LNCaP clone FGC (cell line): ENCODE results near the gene NUP153.
"Not testable (repeated sequence)": the region's sequence is repeated elsewhere in the genome, so short reads cannot be mapped to it uniquely, and the experiment has no call there.

ENCODE experiments used
- DNase-seq: peaks from one replicate; pipeline ENCODE4 v3.0.0-alpha.2; 2011; ENCODE audit warnings: low read depth
- H3K4me3 ChIP-seq: 2 replicates; pipeline ENCODE4 v1.5.1; 2011; ENCODE audit warnings: mild to moderate bottlenecking, low read depth, low read length, control low read depth
- TF ChIP-seq, protein P1 (sequence below): IDR thresholded peaks from 2 replicates; pipeline ENCODE4 v1.5.1; 2012; ENCODE audit warnings: mild to moderate bottlenecking; ENCODE audit not compliant: control insufficient read depth, insufficient read depth; ENCODE audit errors: extremely low read depth

The NUP153 gene

DNA sequence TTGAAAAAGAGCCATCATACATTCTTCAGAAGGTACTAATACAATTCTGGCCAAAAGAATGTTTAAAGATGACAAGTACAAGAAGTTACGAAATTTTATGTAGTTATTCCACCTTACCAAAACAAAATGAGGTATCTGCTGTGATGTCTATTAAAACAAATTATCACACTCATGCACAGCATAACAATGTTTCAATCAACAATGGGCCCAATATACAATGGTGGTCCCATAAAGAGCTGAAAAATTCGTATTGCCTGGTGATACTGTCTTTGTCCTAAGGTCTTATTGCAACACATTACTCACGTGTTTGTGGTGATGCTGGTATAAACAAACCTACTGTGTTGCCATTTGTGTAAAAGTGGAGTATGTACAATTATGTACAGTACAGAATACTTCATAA is 3.6 kb upstream of the NUP153 start:
- no peak overlapping the region for H3K4me3 ChIP-seq
- TF ChIP-seq, protein P1, sequence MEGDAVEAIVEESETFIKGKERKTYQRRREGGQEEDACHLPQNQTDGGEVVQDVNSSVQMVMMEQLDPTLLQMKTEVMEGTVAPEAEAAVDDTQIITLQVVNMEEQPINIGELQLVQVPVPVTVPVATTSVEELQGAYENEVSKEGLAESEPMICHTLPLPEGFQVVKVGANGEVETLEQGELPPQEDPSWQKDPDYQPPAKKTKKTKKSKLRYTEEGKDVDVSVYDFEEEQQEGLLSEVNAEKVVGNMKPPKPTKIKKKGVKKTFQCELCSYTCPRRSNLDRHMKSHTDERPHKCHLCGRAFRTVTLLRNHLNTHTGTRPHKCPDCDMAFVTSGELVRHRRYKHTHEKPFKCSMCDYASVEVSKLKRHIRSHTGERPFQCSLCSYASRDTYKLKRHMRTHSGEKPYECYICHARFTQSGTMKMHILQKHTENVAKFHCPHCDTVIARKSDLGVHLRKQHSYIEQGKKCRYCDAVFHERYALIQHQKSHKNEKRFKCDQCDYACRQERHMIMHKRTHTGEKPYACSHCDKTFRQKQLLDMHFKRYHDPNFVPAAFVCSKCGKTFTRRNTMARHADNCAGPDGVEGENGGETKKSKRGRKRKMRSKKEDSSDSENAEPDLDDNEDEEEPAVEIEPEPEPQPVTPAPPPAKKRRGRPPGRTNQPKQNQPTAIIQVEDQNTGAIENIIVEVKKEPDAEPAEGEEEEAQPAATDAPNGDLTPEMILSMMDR, result no peak
- DNase-seq, result no peak

DNA sequence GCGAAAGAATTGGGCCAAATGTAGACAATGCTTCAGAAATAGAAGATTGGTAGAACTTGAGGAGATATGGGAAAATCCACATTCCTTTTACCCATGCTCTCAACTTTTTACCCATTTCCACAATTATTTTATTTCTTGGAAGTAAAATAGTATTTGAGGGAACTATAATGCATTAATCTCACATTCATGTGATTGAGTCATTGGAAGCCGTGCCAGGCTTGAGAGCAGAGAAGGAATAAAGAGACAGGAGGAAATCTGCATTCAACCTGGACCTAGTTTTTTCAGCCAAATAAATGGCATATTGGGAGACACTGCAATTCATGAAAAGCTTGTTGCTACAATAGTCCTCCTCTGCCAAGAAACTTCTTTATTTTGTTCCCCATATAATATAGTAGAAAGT is 2.8 kb upstream of the NUP153 start:
- no peak for DNase-seq
- H3K4me3 ChIP-seq, result no peak overlapping the region
- TF ChIP-seq, protein P1, result no peak

DNA sequence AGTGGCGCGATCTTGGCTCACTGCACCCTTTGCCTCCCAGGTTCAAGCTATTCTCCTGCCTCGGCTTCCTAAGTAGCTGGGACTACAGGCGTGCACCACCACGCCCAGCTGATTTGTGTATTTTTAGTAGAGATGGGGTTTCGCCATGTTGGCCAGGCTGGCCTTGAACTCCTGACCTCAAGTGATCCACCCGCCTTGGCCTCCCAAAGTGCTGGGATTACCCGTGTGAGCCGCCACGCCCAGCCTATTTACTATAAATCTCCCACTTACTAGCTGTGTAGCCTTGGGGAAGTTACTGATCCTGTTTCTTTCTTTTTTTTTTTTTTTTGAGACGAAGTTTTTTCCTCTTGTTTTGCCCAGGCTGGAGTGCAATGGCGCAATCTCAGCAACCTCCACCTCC is 1.3 kb upstream of the NUP153 start:
- DNase-seq, H3K4me3 ChIP-seq: not testable (repeated sequence)

DNA sequence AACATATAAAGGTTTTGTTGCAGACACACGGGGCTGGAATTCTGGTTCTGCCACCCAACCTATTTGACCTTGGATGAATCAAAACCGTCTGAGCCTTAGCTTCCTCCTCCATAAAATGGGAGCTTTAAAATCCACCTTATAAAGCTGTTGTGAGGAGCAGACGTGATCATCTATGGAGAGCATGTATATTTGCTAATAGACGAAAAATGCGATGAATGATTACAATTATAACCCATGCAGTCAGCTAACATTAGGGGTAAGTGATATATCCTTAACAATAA is 586 bp upstream of the NUP153 start:
- peak overlapping the region; percentile 93 for H3K4me3 ChIP-seq
- TF ChIP-seq, protein P1, result no peak
- DNase-seq, result no peak

DNA sequence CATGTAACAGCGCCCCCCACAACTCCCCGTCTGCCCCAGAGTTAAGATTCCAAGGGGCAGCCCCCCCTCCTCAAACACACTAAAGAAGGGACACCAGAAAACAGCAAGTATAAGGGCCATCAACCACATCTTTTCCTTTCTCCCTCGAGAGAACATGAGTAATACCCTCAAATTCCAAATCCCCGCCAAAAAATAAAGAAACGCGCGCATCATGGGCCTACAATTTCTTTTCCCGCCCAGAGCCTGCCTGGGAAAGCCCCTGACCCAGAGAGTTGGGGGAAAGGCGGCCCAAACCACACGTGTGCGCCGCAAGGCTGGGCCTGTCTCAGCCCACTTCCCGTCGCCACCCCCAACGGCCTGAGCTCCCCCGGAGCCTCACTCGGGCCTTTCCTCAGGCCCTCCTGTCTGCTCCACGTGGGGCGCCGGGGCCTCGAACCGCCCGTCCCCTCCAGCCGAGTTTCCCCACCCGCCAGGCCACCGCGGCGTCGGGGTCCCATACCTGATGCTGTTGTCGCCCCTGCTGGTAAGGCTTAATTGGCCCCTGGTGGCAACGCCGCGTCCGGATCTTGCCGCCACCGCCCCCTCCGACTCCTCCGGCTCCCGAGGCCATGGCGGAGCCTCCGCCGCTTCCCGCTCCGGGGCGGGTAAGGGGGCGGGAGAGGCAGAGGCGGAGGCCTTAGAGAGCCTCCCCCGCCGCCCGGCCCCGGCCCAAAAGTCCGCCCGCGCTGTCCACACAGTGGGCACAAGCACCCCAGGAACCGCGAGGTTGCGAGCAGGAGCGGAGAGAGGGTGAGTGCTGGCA is 746 bp downstream of the NUP153 start:
- peak overlapping the region; percentile 93 for H3K4me3 ChIP-seq
- no peak for DNase-seq

DNA sequence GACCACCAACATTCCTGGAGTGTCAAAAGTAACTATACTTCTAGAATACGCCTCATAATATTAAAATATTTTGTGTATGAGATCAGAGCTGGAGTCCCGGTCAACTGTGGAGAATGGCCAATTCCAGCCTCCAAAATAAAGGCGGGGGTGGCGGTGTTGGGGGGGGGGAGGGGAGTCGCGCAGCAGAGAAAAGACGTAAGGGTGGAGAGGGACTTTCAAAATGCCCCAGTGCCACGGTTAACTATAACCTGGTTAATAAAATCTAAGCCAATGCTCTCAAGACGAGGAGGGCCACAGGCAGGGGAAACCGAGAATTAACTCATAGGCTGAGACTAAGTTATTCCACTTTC is 1.3 kb downstream of the NUP153 start:
- peak overlapping the region; percentile 93 for H3K4me3 ChIP-seq
- TF ChIP-seq, protein P1, result no peak
- DNase-seq, result no peak

More for the DNA sequence above, 746 bp downstream of the NUP153 start:
- TF ChIP-seq, protein P1, result 0 out of 2 replicates have a peak, but pooled peaks have one; percentile 12

DNA sequence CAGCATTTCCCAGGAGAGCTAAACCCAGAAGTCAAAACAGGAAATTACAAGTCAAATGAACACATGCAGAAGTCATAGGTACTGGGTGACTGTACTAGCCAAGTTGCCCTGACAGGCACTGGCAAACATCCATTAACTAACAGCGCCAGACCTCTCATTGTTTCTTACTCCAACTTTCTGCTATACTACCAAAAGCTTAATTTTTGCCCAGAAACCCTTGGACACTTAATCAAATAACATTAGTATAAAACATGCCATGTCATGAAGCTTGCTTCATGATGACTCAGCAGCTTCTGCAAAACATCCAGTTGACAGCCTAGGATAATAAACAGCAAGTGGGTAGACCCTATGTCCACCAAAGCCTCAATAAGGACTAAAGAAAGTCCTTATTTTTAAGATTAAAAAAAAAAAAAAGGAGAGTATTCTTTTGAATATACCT is 3.5 kb downstream of the NUP153 start:
- TF ChIP-seq, protein P1, result no peak
- no peak for DNase-seq
- H3K4me3 ChIP-seq, result no peak overlapping the region
